Neural cell (in vitro differentiated cells): ENCODE measurements around the gene PTPRK. TPM values are rescaled to one million over a fixed set of nuclear protein-coding genes. Genes with fewer than 3 reads are reported as not detected.

Experiments used
- H2AFZ ChIP-seq: fragments of 200-600, 300-800 bp; sonication (generic), shearing (Covaris generic); 2 replicates; pipeline ENCODE4 v1.6.0; 2014; ENCODE audit warnings: low read depth, mild to moderate bottlenecking, antibody characterized with exemption, low read length, moderate library complexity
- H3F3A ChIP-seq: fragments of 200-600 bp; shearing (Covaris generic); 2 replicates; pipeline ENCODE4 v1.6.1; 2016; ENCODE audit warnings: mild to moderate bottlenecking, moderate library complexity, mixed read lengths, antibody characterized with exemption, low read length; ENCODE audit not compliant: insufficient read depth, poor library complexity, severe bottlenecking
- H3K27ac ChIP-seq: fragments of 200-600, 300-800 bp; sonication (generic), shearing (Covaris generic); 2 replicates; pipeline ENCODE4 v1.5.1; 2014; ENCODE audit warnings: mild to moderate bottlenecking, low read length, moderate library complexity
- H3K27me3 ChIP-seq: fragments of 300-800, 200-600 bp; sonication (generic), shearing (Covaris generic); 2 replicates; pipeline ENCODE4 v1.6.0; 2014; ENCODE audit warnings: mild to moderate bottlenecking, low read depth, low read length, moderate library complexity; ENCODE audit not compliant: insufficient read depth
- H3K36me3 ChIP-seq: fragments of 300-800, 200-600 bp; sonication (generic), shearing (Covaris generic); 2 replicates; pipeline ENCODE4 v1.5.1; 2014; ENCODE audit warnings: mild to moderate bottlenecking, antibody characterized with exemption, low read length, moderate library complexity; ENCODE audit not compliant: insufficient read depth
- H3K4me2 ChIP-seq: fragments of 300-800, 200-600 bp; sonication (generic), shearing (Covaris generic); 2 replicates; pipeline ENCODE4 v1.6.0; 2014; ENCODE audit warnings: mild to moderate bottlenecking, low read length
- H3K4me3 ChIP-seq: fragments of 300-800, 200-600 bp; sonication (generic), shearing (Covaris generic); 2 replicates; pipeline ENCODE4 v1.5.1; 2014; ENCODE audit warnings: mild to moderate bottlenecking, low read length, moderate library complexity
- H3K79me2 ChIP-seq: fragments of 200-600 bp; shearing (Covaris generic); replicated peaks from 2 replicates; pipeline ENCODE4 v1.6.0; 2014; ENCODE audit warnings: mild to moderate bottlenecking, low read length, moderate library complexity; ENCODE audit not compliant: insufficient read depth
- H3K9ac ChIP-seq: fragments of 300-800, 200-600 bp; sonication (generic), shearing (Covaris generic); 2 replicates; pipeline ENCODE4 v1.6.1; 2016; ENCODE audit warnings: mild to moderate bottlenecking, low read length, mixed read lengths
- H3K9me2 ChIP-seq: fragments of 200-600 bp; shearing (Covaris generic); 2 replicates; pipeline ENCODE4 v1.6.1; 2016; ENCODE audit warnings: mild to moderate bottlenecking, low read length, mixed read lengths; ENCODE audit not compliant: insufficient read depth
- H3K9me3 ChIP-seq: fragments of 200-600, 300-800 bp; sonication (generic), shearing (Covaris generic); 2 replicates; pipeline ENCODE4 v1.6.1; 2016; ENCODE audit warnings: mild to moderate bottlenecking, mixed run types, low read length, moderate library complexity, mixed read lengths
- H4K20me1 ChIP-seq: fragments of 200-600 bp; shearing (Covaris generic); 2 replicates; pipeline ENCODE4 v1.6.1; 2016; ENCODE audit warnings: mild to moderate bottlenecking, mixed run types; ENCODE audit not compliant: insufficient read depth
- EP300 ChIP-seq: fragments of 450-650 bp; conservative IDR thresholded peaks from 2 replicates; pipeline ENCODE4 v1.6.1; 2014; ENCODE audit warnings: antibody characterized with exemption, mild to moderate bottlenecking, moderate library complexity; ENCODE audit not compliant: poor library complexity, severe bottlenecking
- EZH2 ChIP-seq: fragments of 200-600, 300-800 bp; shearing (Covaris generic), sonication (generic); IDR thresholded peaks from 2 replicates; pipeline ENCODE4 v1.6.1; 2014; ENCODE audit warnings: antibody characterized with exemption, low read length, borderline replicate concordance, mild to moderate bottlenecking; ENCODE audit not compliant: insufficient read depth, poor library complexity, severe bottlenecking
- MXI1 ChIP-seq: fragments of 450-650 bp; conservative IDR thresholded peaks from 2 replicates; pipeline ENCODE4 v1.6.1; 2014; ENCODE audit warnings: antibody characterized with exemption, mild to moderate bottlenecking; ENCODE audit not compliant: poor library complexity, severe bottlenecking
- POLR2AphosphoS5 ChIP-seq: IDR thresholded peaks from 2 replicates; pipeline ENCODE4 v1.6.1; 2012
- RAD21 ChIP-seq: fragments of 450-650 bp; conservative IDR thresholded peaks from 2 replicates; pipeline ENCODE4 v1.6.1; 2014; ENCODE audit warnings: antibody characterized with exemption, mild to moderate bottlenecking, moderate library complexity
- SMC3 ChIP-seq: fragments of 450-650 bp; conservative IDR thresholded peaks from 2 replicates; pipeline ENCODE4 v1.6.1; 2014; ENCODE audit warnings: antibody characterized with exemption, mild to moderate bottlenecking, moderate library complexity; ENCODE audit not compliant: poor library complexity
- TAF1 ChIP-seq: IDR thresholded peaks from 2 replicates; pipeline ENCODE4 v1.6.1; 2012; ENCODE audit warnings: low read depth
- polyA plus RNA-seq: library from polyadenylated mRNA; depleted of rRNA; stranded (reverse); fragments of >200 nt; gene quantifications from 2 replicates; pipeline ENCODE4 v1.2.3, GENCODE V29; 2014
- TF ChIP-seq, protein P1 (sequence below): IDR thresholded peaks from 2 replicates; pipeline ENCODE4 v1.6.1; 2012; ENCODE audit warnings: borderline replicate concordance
- TF ChIP-seq, protein P2 (sequence below): fragments of 450-650 bp; IDR thresholded peaks from 2 replicates; pipeline ENCODE4 v1.5.1; 2014; ENCODE audit warnings: antibody characterized with exemption, mild to moderate bottlenecking, moderate library complexity; ENCODE audit not compliant: poor library complexity, severe bottlenecking

The PTPRK gene
- polyA plus RNA-seq, 1 donor from 2014 or later = 10.4 TPM

DNA sequence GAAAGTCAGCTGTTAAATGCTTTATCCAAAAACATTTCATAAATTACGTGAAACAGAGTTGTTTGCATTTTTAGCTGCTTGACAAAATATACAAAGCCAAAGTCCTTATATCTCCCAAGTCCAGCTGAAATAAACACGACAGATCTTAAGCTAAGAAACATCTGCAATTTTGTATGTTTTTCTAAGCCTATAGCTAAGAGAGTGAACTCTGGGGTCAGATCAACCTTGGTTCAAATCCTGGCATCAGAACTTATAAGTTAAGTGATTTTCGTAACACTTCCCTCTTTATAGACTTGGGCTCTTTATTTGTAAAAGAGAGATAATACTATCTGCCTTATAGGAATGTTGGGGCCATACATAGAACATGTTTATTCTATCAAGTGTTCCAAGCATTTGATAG, 176.7 kb downstream of the PTPRK start:
- Histone ChIP-seq H3K4me2 (no peak overlapping the region), H3K36me3 (no peaks in the 10 kb centered on the region), H3K27me3 (no peaks in the 10 kb centered on the region), H3F3A (peaks cover 4% of the 10 kb centered on the region), H3K4me3 (no peak overlapping the region), H3K9me2 (no peaks in the 10 kb centered on the region), H3K27ac (no peak overlapping the region), H4K20me1 (no peaks in the 10 kb centered on the region), H3K79me2 (no peaks in the 10 kb centered on the region), H2AFZ (no peak overlapping the region), H3K9ac (no peak overlapping the region), H3K9me3 (no peaks in the 10 kb centered on the region)
- TF ChIP-seq, protein P1, sequence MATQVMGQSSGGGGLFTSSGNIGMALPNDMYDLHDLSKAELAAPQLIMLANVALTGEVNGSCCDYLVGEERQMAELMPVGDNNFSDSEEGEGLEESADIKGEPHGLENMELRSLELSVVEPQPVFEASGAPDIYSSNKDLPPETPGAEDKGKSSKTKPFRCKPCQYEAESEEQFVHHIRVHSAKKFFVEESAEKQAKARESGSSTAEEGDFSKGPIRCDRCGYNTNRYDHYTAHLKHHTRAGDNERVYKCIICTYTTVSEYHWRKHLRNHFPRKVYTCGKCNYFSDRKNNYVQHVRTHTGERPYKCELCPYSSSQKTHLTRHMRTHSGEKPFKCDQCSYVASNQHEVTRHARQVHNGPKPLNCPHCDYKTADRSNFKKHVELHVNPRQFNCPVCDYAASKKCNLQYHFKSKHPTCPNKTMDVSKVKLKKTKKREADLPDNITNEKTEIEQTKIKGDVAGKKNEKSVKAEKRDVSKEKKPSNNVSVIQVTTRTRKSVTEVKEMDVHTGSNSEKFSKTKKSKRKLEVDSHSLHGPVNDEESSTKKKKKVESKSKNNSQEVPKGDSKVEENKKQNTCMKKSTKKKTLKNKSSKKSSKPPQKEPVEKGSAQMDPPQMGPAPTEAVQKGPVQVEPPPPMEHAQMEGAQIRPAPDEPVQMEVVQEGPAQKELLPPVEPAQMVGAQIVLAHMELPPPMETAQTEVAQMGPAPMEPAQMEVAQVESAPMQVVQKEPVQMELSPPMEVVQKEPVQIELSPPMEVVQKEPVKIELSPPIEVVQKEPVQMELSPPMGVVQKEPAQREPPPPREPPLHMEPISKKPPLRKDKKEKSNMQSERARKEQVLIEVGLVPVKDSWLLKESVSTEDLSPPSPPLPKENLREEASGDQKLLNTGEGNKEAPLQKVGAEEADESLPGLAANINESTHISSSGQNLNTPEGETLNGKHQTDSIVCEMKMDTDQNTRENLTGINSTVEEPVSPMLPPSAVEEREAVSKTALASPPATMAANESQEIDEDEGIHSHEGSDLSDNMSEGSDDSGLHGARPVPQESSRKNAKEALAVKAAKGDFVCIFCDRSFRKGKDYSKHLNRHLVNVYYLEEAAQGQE = no peak
- TF ChIP-seq TAF1 = no peak
- TF ChIP-seq RAD21 = no peak
- no peak for TF ChIP-seq POLR2AphosphoS5
- TF ChIP-seq EP300 = no peak
- TF ChIP-seq, protein P2, sequence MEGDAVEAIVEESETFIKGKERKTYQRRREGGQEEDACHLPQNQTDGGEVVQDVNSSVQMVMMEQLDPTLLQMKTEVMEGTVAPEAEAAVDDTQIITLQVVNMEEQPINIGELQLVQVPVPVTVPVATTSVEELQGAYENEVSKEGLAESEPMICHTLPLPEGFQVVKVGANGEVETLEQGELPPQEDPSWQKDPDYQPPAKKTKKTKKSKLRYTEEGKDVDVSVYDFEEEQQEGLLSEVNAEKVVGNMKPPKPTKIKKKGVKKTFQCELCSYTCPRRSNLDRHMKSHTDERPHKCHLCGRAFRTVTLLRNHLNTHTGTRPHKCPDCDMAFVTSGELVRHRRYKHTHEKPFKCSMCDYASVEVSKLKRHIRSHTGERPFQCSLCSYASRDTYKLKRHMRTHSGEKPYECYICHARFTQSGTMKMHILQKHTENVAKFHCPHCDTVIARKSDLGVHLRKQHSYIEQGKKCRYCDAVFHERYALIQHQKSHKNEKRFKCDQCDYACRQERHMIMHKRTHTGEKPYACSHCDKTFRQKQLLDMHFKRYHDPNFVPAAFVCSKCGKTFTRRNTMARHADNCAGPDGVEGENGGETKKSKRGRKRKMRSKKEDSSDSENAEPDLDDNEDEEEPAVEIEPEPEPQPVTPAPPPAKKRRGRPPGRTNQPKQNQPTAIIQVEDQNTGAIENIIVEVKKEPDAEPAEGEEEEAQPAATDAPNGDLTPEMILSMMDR = no peak
- TF ChIP-seq SMC3 = no peak

DNA sequence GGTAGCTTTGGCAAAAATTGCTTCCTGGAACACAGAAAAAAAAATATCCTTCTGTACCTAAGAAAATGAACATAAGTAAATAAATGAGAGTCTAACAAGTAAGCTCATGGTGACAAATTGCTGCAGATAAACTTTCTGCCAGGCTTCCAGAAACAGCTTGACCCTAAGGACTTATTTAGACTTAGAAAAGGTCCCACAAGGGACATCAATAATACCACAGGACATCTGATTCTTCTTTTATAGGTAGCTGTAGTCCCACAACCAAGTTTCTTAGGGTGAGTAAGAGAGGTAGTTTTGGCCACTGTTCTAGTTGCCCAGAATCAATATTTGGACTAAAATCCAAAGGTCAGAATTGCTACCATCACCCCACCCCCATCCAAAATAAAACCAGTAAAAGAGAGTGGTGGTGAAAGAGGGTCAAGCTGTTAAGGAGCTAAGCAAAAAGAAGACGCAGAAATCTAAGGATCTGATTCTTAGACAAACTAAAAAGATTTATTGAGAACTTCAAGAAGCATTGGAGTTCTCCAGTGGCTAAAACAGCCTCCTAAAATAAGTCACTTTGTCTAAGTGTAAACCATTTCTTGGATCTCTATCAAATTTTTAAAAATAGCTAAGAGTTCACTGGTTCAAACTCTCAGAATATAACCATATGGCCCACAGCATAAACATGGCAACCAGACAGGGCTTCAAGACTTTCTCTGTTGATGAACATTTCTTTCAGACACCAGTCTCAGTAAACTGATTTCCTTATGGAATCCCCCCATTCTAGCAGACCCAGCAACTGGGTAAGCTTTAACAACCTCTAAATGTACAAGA, 180.6 kb downstream of the PTPRK start:
- H3K36me3 ChIP-seq = no peaks in the 10 kb centered on the region
- no peak overlapping the region for H3K4me3 ChIP-seq
- no peaks in the 10 kb centered on the region for H3K79me2 ChIP-seq
- no peaks in the 10 kb centered on the region for H3F3A ChIP-seq
- H3K4me2 ChIP-seq = no peak overlapping the region
- H4K20me1 ChIP-seq = no peaks in the 10 kb centered on the region
- TF ChIP-seq POLR2AphosphoS5 (no peak), EP300 (no peak), MXI1 (no peak), EZH2 (no peak), RAD21 (no peak), TAF1 (no peak), SMC3 (no peak)
- TF ChIP-seq, protein P1 = no peak
- TF ChIP-seq, protein P2 = no peak
- no peaks in the 10 kb centered on the region for H3K27me3 ChIP-seq
- no peaks in the 10 kb centered on the region for H3K9me3 ChIP-seq
- H3K9ac ChIP-seq = no peak overlapping the region
- no peak overlapping the region for H2AFZ ChIP-seq
- H3K27ac ChIP-seq = no peak overlapping the region
- no peaks in the 10 kb centered on the region for H3K9me2 ChIP-seq
